Stimulated activated CD8-positive, alpha-beta memory T cell treated with anti-CD3 and anti-CD28 coated beads, Interleukin-4, amount 100 ng/mL, for 48 hours (primary cell): Measurements from ENCODE around the gene FAM222B.

ENCODE experiments used
- DNase-seq: peaks from one replicate; pipeline ENCODE4 v3.0.0-alpha.2; 2020

The FAM222B gene

DNA sequence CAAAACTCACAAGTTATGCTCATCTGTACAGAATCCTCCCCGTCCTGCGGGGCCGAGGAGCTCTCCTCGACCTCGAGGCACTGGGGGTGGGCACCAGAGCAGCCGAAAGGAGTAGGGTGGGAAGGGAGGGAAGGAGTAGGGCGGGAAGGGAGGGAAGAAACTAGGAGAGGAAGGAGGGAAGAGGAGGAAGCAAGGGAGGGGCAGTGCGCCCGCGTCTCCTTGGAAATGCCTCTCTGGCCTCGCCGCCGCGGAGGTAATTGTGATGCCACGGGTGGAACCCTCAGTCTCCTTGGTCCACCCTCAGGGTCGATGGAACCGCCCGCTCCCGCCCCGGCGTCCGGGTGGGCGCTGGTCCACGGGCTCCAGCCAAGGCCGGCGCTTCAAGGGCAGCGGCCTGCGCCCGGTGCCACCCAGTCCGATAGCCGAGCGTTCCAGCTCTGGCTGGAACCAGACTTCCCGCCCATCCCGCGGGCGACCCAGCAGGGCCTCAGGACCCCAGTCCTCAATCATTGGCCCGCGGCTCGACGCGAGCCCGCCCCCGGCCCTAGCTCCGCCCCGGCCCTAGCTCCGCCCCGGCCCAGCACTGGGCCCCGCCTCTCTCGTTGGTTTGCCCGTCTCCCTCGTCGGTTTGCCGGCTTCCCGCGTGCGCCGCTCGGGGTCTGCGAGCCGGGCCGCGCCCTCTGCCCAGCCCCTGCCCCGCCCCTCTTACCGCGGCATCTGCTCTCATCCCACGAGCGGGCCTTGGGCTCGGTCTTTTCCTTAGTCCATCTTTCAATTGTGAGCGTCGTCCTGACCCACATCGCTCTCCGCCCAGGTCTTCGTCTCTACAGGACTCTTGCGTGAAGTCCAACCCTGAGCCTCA is 131.5 kb downstream of the FAM222B start:
- peak; percentile 96 for DNase-seq

GRCh38 chr17:28707339-28707720 is 135.3 kb downstream of the FAM222B start:
- DNase-seq, result no peak

DNA sequence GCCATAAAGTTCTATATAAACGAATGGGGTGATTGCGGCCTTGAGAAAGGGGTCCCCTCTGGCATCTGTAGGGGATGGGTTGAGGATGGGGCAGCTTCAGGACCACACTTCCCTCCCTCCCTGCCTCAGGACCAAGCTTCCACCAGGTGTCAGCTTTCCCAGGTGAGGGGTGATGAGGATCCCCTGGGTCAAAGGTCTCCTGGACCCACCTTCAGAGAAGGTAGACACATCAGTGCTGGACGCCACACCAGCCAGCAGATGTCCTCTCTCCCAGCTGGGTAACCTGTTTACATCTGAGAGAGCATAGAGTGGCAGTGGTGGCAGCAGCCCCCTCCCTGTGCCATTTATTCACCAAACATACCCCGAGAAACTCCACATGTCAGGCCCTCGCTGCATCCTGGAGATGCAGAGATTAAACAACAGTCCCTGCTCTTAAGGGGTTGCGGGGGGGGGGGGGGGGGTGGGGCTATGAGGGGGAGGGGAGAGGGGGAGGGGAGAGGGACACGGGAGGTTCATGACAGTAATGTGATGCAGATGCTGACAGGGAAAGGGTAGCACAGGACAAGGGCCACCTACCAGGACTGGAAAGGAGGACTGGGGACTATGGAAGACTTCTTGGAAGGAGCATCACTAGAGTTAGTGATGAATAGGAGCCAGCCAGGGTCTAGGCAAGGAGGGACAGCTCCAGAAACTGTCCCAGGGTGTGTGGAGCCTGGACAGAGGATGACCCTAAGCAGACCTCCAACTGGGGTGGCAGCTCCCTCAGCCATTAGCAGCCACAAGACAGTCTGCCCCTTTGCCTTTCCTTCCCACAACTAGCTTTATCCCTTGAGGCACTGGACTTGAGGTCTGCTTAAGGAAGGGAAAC is 135.9 kb downstream of the FAM222B start:
- DNase-seq, result no peak
